Measurements from ENCODE around the gene SNCG.

SNCG gene

GRCh38 chr10:86953747-86954680, 4.4 kb upstream of the SNCG start:
- TF ChIP-seq, protein P1, sequence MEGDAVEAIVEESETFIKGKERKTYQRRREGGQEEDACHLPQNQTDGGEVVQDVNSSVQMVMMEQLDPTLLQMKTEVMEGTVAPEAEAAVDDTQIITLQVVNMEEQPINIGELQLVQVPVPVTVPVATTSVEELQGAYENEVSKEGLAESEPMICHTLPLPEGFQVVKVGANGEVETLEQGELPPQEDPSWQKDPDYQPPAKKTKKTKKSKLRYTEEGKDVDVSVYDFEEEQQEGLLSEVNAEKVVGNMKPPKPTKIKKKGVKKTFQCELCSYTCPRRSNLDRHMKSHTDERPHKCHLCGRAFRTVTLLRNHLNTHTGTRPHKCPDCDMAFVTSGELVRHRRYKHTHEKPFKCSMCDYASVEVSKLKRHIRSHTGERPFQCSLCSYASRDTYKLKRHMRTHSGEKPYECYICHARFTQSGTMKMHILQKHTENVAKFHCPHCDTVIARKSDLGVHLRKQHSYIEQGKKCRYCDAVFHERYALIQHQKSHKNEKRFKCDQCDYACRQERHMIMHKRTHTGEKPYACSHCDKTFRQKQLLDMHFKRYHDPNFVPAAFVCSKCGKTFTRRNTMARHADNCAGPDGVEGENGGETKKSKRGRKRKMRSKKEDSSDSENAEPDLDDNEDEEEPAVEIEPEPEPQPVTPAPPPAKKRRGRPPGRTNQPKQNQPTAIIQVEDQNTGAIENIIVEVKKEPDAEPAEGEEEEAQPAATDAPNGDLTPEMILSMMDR (IDR thresholded peaks at IDR 0.05; ENCODE audit: insufficient read depth, low read depth, low read length, missing control alignments), result no peak
- DNase-seq (ENCODE audit: low read depth), result no peak
- H3K4me3 ChIP-seq (ENCODE audit: low read depth, low read length), result no peak overlapping the region

GRCh38 chr10:86954681-86955500, 3.5 kb upstream of the SNCG start:
- TF ChIP-seq, protein P1 (IDR thresholded peaks at IDR 0.05; ENCODE audit: insufficient read depth, low read depth, low read length, missing control alignments), result no peak
- no peak for DNase-seq (ENCODE audit: low read depth)
- H3K4me3 ChIP-seq (ENCODE audit: low read depth, low read length), result no peak overlapping the region

DNA sequence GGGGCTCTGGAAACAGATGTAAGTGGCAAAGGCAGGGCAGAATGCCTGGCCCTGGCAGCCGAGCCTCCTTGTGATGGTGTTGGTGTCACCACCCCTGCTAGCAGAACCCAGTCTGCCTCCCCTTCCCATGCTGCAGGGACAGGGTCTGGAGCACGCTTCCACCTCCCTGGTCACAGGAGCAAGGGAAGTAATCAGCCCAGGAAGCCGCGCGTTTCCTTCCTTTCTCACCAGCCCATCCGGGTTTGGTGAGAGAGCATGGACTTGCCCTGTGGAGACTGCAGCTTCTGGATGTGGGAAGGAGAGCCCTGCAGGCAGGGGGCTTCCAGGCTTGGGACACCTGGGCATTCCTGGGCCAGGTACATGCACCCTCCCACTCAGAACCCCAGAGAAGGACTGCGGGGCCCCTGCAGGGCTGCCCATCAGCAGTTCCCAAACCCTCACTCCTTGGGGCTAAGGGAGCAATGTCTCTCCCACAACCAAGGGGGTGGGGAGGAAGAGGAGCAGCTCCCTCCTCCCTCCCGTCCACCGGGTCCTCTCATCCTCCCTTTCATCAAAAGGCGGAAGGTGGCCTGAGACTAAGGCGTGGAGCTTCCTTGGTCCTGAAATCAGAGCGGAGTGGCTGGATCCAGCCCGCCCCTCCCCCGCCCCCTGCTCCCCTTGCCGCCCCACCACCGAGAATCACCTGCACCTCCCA, 2.8 kb upstream of the SNCG start:
- no peak overlapping the region for H3K4me3 ChIP-seq (ENCODE audit: low read depth, low read length)
- TF ChIP-seq, protein P1 (IDR thresholded peaks at IDR 0.05; ENCODE audit: insufficient read depth, low read depth, low read length, missing control alignments), result no peak
- DNase-seq (ENCODE audit: low read depth), result no peak

DNA sequence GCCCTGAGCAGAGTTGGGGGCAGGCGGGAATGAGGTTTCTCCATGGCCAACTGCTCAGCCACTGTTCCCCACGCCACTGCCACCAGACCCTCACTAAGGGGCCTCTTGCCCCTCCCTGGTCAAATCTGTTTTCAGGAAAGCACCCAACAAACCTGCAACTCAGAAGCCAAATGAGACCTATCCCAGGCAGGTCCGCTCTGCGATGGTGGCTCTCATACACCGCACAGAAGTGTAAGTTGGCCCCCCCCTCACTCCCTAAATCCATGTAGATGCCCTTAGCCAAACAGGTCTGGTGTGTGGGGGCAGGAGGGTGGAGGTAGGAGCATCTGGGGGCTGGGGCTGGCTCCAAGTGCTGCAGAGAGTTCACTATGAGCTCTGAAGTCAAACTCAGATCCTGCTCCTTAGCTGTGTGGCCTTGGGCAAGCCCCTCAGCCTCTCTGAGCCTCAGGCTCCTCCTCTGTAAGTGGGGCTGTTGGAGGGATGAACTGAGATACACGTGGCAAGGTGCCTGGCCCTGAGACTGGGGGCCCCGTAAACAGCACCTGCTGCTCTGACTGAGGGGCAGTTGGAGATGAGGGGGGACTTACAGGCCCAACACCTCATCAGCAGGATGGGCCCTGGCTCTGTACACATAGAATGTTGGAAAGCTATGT, 2.1 kb upstream of the SNCG start:
- no peak overlapping the region for H3K4me3 ChIP-seq (ENCODE audit: low read depth, low read length)
- TF ChIP-seq, protein P1 (IDR thresholded peaks at IDR 0.05; ENCODE audit: insufficient read depth, low read depth, low read length, missing control alignments), result no peak
- no peak for DNase-seq (ENCODE audit: low read depth)

- TF ChIP-seq, protein P1 (IDR thresholded peaks at IDR 0.05; ENCODE audit: insufficient read depth, low read depth, low read length, missing control alignments), result no peak
- H3K4me3 ChIP-seq (ENCODE audit: low read depth, low read length), result no peak overlapping the region
- no peak for DNase-seq (ENCODE audit: low read depth)
Observed at GRCh38 chr10:86956848-86957448, 1.5 kb upstream of the SNCG start.

Measured in GM12865 (cell line).